HCT116 (cell line): ENCODE results near the gene RSPO4.

Source experiments
- POLR2AphosphoS5 ChIP-seq: IDR thresholded peaks from 2 replicates; pipeline ENCODE4 v1.6.1; 2011; ENCODE audit warnings: mild to moderate bottlenecking, low read depth, low read length, moderate library complexity
- SRF ChIP-seq: IDR thresholded peaks from 2 replicates; pipeline ENCODE4 v1.6.1; 2012; ENCODE audit warnings: low read depth
- TF ChIP-seq, protein P1 (sequence below), 3 experiments: fragments of 200-600 bp in 1 of 3; sonication (generic) in 1 of 3; IDR thresholded peaks in 2 of 3; conservative IDR thresholded peaks in 1 of 3; 2 replicates each; pipeline ENCODE4 v1.5.1; 2012 to 2017; ENCODE audit warnings: low read depth in 2 of 3, low read length in 2 of 3, antibody characterized with exemption in 1 of 3, borderline replicate concordance in 1 of 3, control low read depth in 1 of 3, mild to moderate bottlenecking in 1 of 3, mixed read lengths in 1 of 3, mixed run types in 1 of 3, moderate library complexity in 1 of 3; ENCODE audit not compliant: insufficient read depth in 1 of 3

DNA sequence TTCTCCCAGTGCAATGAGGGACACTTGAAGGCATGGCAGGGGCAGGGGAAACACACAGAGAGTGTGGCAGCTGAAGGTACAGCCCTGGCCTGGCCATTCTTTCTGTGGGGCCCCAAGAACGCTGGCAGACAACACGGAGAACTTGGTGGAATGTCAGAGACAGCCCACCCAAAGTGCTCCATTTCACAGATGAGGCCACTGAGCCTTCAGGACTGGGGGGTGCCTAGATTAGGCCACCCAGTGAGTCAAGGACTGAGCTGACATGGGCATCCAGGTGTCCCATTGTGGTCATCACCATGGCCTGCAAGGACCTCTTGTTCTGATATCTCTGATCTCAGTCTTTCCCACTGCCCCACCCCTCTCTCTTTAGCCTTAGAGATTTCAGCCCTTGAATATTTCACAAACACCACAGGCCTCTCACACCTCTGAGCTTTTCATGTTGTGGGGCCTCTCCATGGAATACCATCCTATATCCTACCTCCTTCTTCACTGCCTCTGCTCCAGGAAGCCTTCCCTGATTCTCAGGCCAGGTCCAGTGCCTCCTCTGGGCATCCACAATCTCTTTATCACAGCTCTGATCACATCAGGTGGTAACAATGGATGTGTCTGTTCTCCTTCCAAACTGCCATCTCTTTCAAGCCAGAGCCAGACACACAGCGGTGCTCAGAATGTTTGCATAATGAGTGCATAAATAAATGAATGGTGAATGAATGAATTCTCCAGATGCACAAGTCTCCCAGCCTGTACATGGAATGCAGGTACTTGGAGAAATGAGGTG is 2.0 kb upstream of the RSPO4 start:
- TF ChIP-seq, protein P1, sequence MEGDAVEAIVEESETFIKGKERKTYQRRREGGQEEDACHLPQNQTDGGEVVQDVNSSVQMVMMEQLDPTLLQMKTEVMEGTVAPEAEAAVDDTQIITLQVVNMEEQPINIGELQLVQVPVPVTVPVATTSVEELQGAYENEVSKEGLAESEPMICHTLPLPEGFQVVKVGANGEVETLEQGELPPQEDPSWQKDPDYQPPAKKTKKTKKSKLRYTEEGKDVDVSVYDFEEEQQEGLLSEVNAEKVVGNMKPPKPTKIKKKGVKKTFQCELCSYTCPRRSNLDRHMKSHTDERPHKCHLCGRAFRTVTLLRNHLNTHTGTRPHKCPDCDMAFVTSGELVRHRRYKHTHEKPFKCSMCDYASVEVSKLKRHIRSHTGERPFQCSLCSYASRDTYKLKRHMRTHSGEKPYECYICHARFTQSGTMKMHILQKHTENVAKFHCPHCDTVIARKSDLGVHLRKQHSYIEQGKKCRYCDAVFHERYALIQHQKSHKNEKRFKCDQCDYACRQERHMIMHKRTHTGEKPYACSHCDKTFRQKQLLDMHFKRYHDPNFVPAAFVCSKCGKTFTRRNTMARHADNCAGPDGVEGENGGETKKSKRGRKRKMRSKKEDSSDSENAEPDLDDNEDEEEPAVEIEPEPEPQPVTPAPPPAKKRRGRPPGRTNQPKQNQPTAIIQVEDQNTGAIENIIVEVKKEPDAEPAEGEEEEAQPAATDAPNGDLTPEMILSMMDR (IDR thresholded peaks at IDR 0.05 in 2 of 3, conservative IDR thresholded peaks at IDR 0.05 in 1 of 3; ENCODE audit: borderline replicate concordance in 1 of 3, insufficient read depth in 1 of 3, low read depth in 2 of 3, low read length in 2 of 3): no peak
- no peak for TF ChIP-seq POLR2AphosphoS5
- no peak for TF ChIP-seq SRF
